Left ventricle myocardium superior (tissue), 1 donor: ENCODE data around the gene TRPT1. TPM values are rescaled to one million over a fixed set of nuclear protein-coding genes. Genes with fewer than 3 reads are reported as not detected.

Experiments used
- ATAC-seq: fragments of 200-7000 bp; cut with Tn5 transposase; one replicate; pipeline ENCODE4 v1.9.1; 2020; ENCODE audit warnings: mild to moderate bottlenecking, moderate library complexity
- DNase-seq: peaks from one replicate; pipeline ENCODE4 v3.0.0-alpha.2; 2020
- intact Hi-C: fragments of 100-400 bp; cut with micrococcal nuclease; formaldehyde crosslinking; loops from one replicate; pipeline ENCODE4 v1.11.0; 2022
- total RNA-seq: library from RNA; stranded (reverse); fragmentation: NEBNext Ultra II Directional; extraction: Animal tissue kit (Norgen Biotek cat#: 25700); gene quantifications from one replicate; pipeline ENCODE4 v1.2.1, GENCODE V29; 2021
- donor health status: DM: no; HTN: yes; CAD: no; lungs with severe emphysema.

TRPT1 gene
- total RNA-seq, 1 donor from 2014 or later, result 84.9 TPM

GRCh38 chr11:64233913-64234586, 8.1 kb upstream of the TRPT1 start, which contains the start of gene VEGFB:
Gene VEGFB (plus strand): TSS chr11:64234584. CDS start chr11:64234834, 250 bp downstream.
- intact Hi-C loops, result no loop called here
- DNase-seq, result peak; percentile 89

DNA sequence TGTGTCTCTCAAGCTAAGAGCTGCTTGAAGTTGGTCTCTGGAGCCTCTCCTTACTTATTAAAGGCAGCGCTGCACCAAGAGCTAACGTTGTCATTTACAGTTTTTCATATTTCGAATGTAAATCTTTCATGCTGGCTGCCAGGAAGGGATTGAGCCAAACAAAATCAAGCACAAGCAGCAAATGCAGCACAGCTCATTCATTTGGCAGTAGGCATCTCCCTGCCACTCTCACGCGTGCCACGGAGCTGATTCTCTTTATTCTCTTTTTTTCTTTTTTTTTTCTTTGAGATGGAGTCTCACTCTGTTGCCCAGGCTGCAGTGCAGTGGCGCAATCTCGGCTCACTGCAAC, 7.0 kb upstream of the TRPT1 start:
- intact Hi-C loops, result no loop called here
- no peak for ATAC-seq

More at GRCh38 chr11:64233913-64234586, 8.1 kb upstream of the TRPT1 start, which contains the start of gene VEGFB:
- ATAC-seq, result peak; percentile 67

DNA sequence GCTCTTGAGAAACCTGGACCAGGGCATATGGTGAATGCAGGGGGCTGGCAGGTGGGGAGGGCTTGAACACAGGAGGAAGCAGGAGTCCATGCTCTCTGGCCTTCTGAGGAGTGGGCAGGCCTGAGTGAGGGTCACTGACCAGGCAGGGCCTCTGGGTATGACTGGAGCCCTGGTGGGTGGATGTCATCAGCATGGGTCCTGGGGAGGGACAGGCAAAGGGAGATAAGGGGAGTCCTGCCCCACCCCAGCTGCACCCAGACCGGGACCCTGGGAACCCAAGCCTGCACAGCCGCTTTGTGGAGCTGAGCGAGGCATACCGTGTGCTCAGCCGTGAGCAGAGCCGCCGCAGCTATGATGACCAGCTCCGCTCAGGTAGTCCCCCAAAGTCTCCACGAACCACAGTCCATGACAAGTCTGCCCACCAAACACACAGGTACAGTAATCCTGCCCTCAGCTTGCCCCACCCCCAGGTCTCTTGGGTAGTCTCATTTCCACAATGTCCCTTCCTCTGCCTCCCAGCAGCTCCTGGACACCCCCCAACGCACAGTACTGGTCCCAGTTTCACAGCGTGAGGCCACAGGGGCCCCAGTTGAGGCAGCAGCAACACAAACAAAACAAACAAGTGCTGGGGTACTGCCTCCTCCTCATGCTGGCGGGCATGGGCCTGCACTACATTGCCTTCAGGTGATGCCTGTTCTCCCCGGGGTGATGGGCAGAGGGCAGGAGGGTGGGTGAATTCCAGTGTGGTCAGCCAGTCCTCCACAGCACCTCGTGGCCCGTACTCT, 6.4 kb upstream of the TRPT1 start:
- no peak for DNase-seq
- ATAC-seq, result no peak
- intact Hi-C loops, result no loop called here

More for the DNA sequence above, 7.0 kb upstream of the TRPT1 start:
- DNase-seq, result no peak

- intact Hi-C loops, result no loop called here
- no peak for DNase-seq
- no peak for ATAC-seq
Measured at GRCh38 chr11:64231546-64231945, 5.6 kb upstream of the TRPT1 start.

DNA sequence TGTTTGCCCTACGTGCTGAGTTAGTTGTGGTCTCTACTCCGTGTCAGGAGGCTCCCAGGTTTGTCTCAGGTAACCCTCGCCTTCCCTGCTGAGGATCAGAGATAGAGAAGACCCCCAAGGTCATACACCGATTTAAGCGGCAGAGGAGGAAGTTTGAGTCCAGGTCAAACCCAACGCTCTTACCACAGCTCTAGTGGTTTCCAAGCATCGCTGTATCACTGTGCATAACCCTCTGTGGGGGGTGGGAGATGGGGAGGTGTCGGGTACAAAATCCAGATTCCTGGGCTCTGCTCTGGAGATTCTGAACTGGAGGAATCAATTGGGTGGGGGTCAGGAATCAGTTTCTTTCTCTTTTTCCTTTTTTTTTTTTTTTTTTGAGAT, 5.0 kb upstream of the TRPT1 start:
- ATAC-seq, result no peak
- no peak for DNase-seq
- intact Hi-C loops, result no loop called here

DNA sequence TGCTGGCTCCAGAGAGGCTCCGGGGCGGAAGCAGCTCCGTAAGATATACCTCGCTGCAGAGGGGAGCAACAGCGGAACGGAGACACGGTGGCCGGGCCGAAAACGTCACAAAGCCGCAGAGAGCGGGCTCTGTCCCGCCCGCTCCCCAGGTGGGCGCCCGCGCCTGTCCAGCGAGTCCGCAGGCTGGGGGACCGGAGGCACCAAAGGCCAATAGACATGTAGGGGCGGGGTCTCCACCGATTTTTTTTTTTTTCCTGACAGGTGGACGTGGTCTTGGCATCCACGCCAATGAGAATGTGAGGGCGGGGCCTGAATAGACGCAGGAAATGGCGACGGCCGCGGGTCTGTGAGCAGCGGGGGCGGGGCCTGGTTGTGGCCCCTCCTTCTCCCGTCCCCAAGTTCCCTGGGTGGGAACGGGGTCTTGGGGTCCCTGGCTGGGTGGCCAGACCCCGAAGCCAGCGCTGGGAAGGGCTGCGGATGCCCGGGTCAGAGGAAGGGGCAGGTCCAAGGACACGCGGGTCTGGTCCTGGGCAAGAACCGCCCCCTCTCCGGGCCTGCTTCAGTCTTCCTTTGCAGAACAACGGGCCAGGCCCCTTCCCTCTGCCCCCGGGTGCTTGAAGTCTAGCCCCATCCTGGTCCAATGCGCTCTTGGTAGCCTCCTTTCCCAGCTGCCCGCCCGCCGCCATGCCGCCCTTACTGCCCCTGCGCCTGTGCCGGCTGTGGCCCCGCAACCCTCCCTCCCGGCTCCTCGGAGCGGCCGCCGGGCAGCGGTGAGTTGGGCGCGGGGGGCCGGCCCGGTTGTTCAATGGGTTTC, 4.4 kb upstream of the TRPT1 start, which contains the start of gene DNAJC4:
Gene DNAJC4 (plus strand): TSS at position 378 of the 814 bp plus-strand sequence. CDS start 307 bp downstream, at position 685.
- DNase-seq (peak; percentile 96), ATAC-seq (peak; percentile 64)
- intact Hi-C loops, result no loop called here

DNA sequence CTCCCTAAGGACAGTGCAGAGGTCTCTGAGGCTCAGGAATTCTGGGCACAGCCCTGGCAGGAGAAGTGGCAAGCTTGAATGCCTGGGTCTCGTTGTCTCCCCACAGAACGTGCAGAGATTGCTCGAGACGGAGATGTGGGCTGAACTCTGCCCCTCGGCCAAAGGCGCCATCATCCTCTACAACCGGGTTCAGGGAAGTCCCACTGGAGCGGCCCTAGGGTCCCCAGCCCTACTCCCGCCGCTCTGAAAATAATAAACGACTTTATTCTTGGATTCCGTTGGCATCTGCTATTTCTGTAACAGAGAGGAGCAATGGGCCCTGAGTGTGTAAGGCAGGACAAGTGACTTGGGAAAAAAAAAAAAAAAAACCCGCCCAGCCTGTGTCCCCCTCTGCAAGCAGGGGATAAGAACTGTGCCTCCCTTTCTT, 3.8 kb upstream of the TRPT1 start:
- no peak for ATAC-seq
- intact Hi-C loops, result no loop called here
- no peak for DNase-seq

GRCh38 chr11:64229090-64229743, 3.2 kb upstream of the TRPT1 start:
- intact Hi-C loops, result no loop called here
- ATAC-seq, result no peak

DNA sequence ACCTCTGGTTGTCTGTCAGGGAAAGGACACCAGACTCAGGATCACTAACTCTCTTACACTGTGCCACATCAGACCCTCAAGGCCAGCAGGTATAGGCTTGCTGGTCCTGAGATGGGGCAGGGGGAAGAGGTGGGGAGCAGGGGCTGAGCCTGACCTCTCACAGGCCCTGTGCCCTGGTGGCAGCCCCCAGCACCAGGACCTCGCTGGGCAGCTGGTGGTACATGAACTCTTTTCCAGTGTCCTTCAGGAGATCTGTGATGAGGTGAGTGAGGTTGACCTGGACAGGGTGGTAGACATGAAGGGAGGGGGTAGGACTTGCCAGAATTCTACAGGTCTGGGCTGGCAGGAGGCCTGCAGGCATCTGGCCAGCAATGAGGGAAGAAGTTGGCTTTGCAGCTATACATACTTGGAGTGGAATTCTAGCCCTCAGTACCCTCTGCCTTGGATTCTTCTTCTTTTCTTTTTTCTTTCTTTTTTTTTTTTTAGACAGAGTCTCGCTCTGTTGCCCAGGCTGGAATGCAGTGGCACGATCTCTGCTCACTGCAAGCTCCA, 1.5 kb upstream of the TRPT1 start:
- ATAC-seq (no peak), DNase-seq (no peak)
- intact Hi-C loops, result no loop called here

More at GRCh38 chr11:64229090-64229743, 3.2 kb upstream of the TRPT1 start:
- no peak for DNase-seq

DNA sequence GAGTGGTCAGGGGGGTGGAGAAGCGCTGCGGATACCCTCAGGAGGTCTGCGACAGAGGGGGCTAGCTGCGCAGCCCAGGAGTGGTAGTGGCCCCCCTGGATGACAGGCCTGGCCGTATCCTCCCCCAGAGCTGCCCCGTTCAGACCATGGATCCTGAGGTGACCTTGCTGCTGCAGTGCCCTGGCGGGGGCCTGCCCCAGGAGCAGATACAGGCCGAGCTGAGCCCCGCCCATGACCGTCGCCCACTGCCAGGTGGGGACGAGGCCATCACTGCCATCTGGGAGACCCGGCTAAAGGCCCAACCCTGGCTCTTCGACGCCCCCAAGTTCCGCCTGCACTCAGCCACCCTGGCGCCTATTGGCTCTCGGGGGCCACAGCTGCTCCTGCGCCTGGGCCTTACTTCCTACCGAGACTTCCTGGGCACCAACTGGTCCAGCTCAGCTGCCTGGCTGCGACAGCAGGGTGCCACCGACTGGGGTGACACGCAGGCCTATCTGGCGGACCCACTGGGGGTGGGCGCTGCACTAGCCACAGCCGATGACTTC, 593 bp upstream of the TRPT1 start:
- DNase-seq (peak; percentile 78), ATAC-seq (peak; percentile 47)
- intact Hi-C loops, result no loop called here

DNA sequence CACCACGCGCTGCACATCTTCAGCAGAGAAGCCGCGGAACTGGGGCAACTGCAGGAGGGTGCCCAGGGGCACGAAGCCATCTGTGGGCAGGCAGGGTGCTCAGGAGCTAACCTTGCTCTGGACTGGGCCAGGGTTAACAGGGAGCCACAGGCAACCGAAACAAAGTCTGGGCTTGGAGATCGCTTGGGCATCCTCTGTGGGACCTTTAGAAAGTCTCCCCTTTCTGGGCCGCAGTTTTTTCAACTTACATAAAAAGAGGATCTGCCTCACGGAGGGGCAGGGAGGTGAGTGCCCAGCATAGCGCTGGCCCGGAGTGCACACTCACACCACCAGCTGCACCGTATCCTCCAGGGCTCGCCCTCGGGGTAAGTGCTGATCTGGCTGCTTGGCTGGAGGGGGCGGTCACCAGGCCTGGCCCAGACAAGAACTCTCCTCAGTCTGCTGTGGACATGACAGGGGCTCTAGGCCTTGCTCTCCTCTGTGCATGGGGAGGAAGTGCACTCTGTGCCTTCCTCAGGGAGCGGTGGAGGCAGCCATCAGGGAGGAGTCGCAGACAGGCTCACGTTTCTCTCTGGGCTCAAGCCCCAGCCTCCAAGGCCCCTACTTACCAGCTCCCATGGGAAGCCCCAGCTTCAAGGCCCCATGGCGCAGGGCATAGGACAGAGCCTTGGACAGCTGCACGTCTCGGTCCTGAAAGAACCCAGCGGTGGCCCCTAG, 937 bp downstream of the TRPT1 start:
- ATAC-seq (no peak), DNase-seq (no peak)

DNA sequence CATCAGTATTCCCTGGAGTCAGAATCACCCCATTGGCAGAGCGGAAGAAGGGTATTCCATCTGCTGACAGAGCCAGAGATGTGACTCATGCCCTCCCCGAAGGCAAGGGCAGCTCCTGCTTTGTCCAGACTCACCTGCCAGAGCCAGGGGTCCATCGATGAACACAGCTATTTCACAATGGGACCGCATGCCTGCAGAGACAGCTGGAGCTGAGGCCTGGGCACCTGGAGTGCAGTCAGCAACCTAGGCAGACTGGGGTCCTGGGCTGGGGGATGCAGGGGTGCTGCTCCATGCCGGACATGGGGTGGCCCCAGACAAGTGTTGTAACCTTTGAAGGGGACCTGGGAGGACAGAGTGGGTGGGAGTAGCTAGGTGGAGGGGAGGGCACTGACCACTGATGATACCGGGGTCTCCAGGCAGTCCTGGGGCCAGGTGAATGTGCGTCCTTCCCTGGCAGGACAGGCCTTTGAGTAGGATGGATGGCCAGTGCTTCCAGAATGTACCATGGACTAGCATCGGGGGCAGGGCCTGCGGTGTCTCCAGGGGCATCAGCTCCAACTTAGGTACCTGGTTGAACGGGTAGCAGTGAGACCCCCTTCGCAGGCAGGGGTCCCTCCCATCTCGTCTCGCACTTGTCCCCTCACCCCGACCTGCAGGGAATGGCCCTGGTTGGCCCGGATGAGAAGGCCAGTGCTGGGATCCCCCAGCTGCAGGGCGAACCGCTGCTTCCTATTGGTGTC, 1.7 kb downstream of the TRPT1 start:
- intact Hi-C loops, result no loop called here
- ATAC-seq (no peak), DNase-seq (no peak)

More for the DNA sequence above, 937 bp downstream of the TRPT1 start:
- intact Hi-C loops, result no loop called here

GRCh38 chr11:64223001-64223651, 2.9 kb downstream of the TRPT1 start:
- intact Hi-C loops, result no loop called here
- ATAC-seq (no peak), DNase-seq (peak; percentile 41)

GRCh38 chr11:64222651-64223000, 3.4 kb downstream of the TRPT1 start:
- intact Hi-C loops, result no loop called here
- ATAC-seq, result no peak
- DNase-seq, result no peak

DNA sequence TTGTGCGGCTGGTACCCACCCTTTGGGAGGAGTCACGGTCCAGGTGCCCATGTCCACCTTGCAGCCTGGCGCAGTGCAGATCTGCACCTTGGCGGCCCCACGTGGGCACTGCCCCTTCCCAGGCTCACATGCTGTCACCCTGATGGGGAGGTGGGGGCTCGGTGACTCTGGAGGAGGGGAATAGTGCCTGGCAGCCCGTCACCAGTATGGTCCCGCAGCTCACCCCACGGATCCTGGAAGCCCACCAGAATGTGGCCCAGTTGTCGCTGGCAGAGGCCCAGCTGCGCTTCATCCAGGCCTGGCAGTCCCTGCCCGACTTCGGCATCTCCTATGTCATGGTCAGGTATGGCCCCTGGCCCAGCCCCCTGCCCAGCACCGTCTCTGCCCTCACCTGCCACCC, 5.2 kb downstream of the TRPT1 start:
- intact Hi-C loops, result no loop called here
- ATAC-seq, result no peak
- no peak for DNase-seq

GRCh38 chr11:64220271-64220670, 5.7 kb downstream of the TRPT1 start:
- ATAC-seq (no peak), DNase-seq (no peak)
- intact Hi-C loops, result no loop called here

GRCh38 chr11:64219755-64220154, 6.2 kb downstream of the TRPT1 start:
- intact Hi-C loops, result no loop called here
- no peak for ATAC-seq
- no peak for DNase-seq
